Measurements from ENCODE around the gene PRKN.

The PRKN gene

GRCh38 chr6:162315291-162315690 lies 412.3 kb downstream of the PRKN start (continued):
- TF ChIP-seq ZBTB49 (tag by site-specific recombination; IDR thresholded peaks at IDR 0.05; ENCODE audit: low read depth): no peak

GRCh38 chr6:162313922-162314660 lies 413.5 kb downstream of the PRKN start:
- H3K9me3 ChIP-seq (ENCODE audit: control insufficient read depth, insufficient read depth, low read depth, low read length): no peaks in the 10 kb centered on the region
- H3K4me1 ChIP-seq (ENCODE audit: control insufficient read depth, insufficient read depth, low read length): no peaks in the 10 kb centered on the region
- H3K27ac ChIP-seq (ENCODE audit: extremely low read depth, low read depth, low read length): no peak overlapping the region
- H3K4me3 ChIP-seq (ENCODE audit: low read depth, low read length): no peak overlapping the region
- no peaks in the 10 kb centered on the region for H3K36me3 ChIP-seq (ENCODE audit: control insufficient read depth in 2 of 2, insufficient read depth in 1 of 2, low read length in 2 of 2)
- POLR2A ChIA-PET: no interaction called here
- TF ChIP-seq ZNF133 (tag by site-specific recombination; IDR thresholded peaks at IDR 0.05) (no peak), PRDM1 (tag by site-specific recombination; IDR thresholded peaks at IDR 0.05) (no peak), FEZF1 (tag by site-specific recombination; IDR thresholded peaks at IDR 0.05) (no peak), ZNF292 (tag by site-specific recombination; IDR thresholded peaks at IDR 0.05; ENCODE audit: borderline replicate concordance, low read depth) (no peak), ZNF138 (tag by site-specific recombination; IDR thresholded peaks at IDR 0.05; ENCODE audit: borderline replicate concordance) (no peak), SALL2 (tag by site-specific recombination; IDR thresholded peaks at IDR 0.05; ENCODE audit: borderline replicate concordance) (no peak), SCRT1 (tag by site-specific recombination; IDR thresholded peaks at IDR 0.05; ENCODE audit: borderline replicate concordance) (no peak), TSHZ1 (tag by site-specific recombination; IDR thresholded peaks at IDR 0.05; ENCODE audit: borderline replicate concordance) (no peak), GLIS1 (tag by site-specific recombination; IDR thresholded peaks at IDR 0.05) (no peak), EGR2 (tag by site-specific recombination; IDR thresholded peaks at IDR 0.05; ENCODE audit: low read depth) (no peak), ZNF366 (tag by site-specific recombination; conservative IDR thresholded peaks at IDR 0.05) (no peak), MZF1 (tag by site-specific recombination; IDR thresholded peaks at IDR 0.05; ENCODE audit: borderline replicate concordance) (no peak), ZNF621 (tag by site-specific recombination; IDR thresholded peaks at IDR 0.05) (no peak), ZNF660 (tag by site-specific recombination; IDR thresholded peaks at IDR 0.05) (no peak), ZBTB10 (tag by site-specific recombination; IDR thresholded peaks at IDR 0.05) (no peak), ZNF654 (tag by site-specific recombination; IDR thresholded peaks at IDR 0.05; ENCODE audit: low read depth) (no peak), ZBTB17 (tag by site-specific recombination; IDR thresholded peaks at IDR 0.05) (no peak)
- CTCF ChIA-PET: no interaction called here
